K562 treated with DMSO at 1 percent for 24 hours (cell line): ENCODE data around the gene CGN. TPM values are rescaled to one million over a fixed set of nuclear protein-coding genes. Genes with fewer than 3 reads are reported as not detected.

Source experiments
- total RNA-seq: library from RNA; unstranded; fragments of 300-600 nt; gene quantifications from 2 replicates; pipeline ENCODE4 v1.2.3, GENCODE V29; 2022; ENCODE audit warnings: low read depth; ENCODE audit not compliant: insufficient read depth

The CGN gene, protein sequence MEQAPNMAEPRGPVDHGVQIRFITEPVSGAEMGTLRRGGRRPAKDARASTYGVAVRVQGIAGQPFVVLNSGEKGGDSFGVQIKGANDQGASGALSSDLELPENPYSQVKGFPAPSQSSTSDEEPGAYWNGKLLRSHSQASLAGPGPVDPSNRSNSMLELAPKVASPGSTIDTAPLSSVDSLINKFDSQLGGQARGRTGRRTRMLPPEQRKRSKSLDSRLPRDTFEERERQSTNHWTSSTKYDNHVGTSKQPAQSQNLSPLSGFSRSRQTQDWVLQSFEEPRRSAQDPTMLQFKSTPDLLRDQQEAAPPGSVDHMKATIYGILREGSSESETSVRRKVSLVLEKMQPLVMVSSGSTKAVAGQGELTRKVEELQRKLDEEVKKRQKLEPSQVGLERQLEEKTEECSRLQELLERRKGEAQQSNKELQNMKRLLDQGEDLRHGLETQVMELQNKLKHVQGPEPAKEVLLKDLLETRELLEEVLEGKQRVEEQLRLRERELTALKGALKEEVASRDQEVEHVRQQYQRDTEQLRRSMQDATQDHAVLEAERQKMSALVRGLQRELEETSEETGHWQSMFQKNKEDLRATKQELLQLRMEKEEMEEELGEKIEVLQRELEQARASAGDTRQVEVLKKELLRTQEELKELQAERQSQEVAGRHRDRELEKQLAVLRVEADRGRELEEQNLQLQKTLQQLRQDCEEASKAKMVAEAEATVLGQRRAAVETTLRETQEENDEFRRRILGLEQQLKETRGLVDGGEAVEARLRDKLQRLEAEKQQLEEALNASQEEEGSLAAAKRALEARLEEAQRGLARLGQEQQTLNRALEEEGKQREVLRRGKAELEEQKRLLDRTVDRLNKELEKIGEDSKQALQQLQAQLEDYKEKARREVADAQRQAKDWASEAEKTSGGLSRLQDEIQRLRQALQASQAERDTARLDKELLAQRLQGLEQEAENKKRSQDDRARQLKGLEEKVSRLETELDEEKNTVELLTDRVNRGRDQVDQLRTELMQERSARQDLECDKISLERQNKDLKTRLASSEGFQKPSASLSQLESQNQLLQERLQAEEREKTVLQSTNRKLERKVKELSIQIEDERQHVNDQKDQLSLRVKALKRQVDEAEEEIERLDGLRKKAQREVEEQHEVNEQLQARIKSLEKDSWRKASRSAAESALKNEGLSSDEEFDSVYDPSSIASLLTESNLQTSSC
- total RNA-seq: 0.36 and 0.44 TPM in 2 replicates

DNA sequence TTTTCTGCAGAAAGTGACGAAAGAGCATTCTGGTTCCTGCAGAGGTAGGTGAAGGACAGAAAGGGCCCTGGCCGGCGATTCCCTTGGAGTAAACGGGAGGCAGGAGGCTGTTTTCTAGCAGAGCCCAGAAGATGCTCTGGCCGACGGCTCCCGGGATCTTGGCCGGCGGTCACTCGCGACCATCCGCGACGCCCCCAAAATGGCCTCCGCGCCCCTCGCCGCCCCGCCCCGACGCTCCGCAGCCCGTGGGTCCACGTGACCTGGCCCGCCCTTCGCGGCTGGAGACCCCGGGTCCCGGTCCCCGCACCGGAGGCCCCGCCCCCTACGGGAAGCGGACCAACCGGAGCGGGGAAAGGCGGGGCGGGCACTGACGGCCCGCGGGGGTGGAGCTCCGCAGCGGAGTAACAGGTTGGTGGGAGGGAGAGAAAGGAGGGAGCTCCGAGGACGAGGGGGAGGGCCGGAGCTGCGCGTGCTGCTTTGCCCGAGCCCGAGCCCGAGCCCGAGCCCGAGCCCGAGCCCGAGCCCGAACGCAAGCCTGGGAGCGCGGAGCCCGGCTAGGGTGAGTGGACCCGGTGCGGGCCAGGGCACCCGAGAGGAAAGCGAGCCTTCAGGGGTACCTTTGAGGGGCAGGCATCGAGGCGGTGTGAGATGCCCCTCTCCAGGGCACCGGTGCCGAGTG, at the start of gene CGN:
CGN (plus strand) TSS at position 431 of the 679 bp plus-strand sequence. CDS start 7,133 bp downstream, outside the sequence.

DNA sequence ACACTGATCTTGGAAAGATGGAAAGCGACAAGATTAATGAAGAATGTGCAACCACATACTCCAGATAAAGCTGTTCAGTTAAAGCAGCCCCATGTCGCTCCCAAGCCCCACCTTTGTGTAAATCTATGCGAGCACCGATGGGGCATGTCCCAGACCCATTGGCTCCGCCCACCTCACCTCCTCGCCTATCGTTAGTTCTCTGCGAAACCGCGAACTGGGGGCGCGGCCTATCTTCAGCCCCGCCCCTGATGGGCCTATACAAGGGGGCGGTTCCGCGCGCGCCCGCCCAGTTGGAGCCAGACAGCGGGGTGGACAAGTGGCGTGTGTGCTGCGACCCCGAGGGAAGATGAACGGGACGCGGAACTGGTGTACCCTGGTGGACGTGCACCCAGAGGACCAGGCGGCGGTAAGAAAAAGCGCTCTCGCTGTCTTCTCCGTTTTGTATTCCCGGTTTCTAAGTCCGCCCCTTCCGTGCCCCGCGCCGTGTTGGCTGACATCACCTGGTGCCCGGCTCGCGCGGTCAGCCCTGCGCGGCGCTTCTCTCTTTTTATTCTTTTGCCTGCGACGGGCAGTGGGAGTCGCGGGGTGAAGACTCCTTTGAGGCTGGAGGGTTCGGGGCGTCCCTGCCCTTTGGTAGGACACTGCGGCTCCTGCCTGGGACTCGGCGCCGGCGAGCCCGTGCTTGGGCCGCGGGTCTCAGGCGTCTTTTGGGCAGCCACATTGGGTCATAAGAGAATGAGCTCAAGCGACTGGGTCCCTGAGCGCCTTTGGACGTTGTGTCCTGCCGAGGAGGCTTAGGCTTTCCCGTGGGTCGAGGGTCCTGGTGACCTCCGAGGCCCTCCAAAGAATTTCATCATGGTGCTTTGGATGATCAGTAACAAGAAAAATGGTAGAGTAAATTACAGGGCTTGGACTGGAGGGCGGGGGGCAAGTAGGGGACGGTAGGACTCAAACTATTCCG, 29.1 kb downstream of the CGN start, which contains the start of gene TUFT1:
TUFT1 (plus strand) TSS at position 289 of the 961 bp plus-strand sequence; CDS start at position 347, 58 bp downstream.

Other genes starting within 250 kb of the CGN start
- 40.9 and 43.8 TPM in 2 replicates for gene ZNF687, start 229.1 kb upstream of the CGN start, total RNA-seq
- 58.2 and 61.3 TPM in 2 replicates for gene PI4KB, start 184.0 kb upstream of the CGN start, total RNA-seq
- 20.3 and 25.1 TPM in 2 replicates for gene RFX5, start 164.1 kb upstream of the CGN start, total RNA-seq
- gene SELENBP1, start 138.7 kb upstream of the CGN start, total RNA-seq: 52.9 TPM in 2 replicates
- 494 and 537 TPM in 2 replicates for gene PSMB4, start 111.8 kb upstream of the CGN start, total RNA-seq
- gene POGZ, start 51.9 kb upstream of the CGN start, total RNA-seq: 22.3 and 28.9 TPM in 2 replicates
- gene TUFT1, start 28.9 kb downstream of the CGN start, total RNA-seq: 9.8 and 10.0 TPM in 2 replicates
- 5.2 and 6.2 TPM in 2 replicates for gene SNX27, start 100.7 kb downstream of the CGN start, total RNA-seq
- not detected in 2 replicates for gene CELF3, start 205.4 kb downstream of the CGN start, total RNA-seq
- not detected in 2 replicates for gene RIIAD1, start 210.1 kb downstream of the CGN start, total RNA-seq